GM06990 (cell line): ENCODE results near the gene TRAF3.

ENCODE experiments used
- DNase-seq: peaks from one replicate; pipeline ENCODE4 v3.0.0-alpha.2; 2011; ENCODE audit not compliant: insufficient read length; ENCODE audit errors: extremely low read depth
- H3K27me3 ChIP-seq: replicated peaks from 2 replicates; pipeline ENCODE4 v1.6.0; 2011; ENCODE audit warnings: low read length; ENCODE audit not compliant: control insufficient read depth, insufficient read depth
- H3K36me3 ChIP-seq: 2 replicates; pipeline ENCODE4 v1.5.1; 2011; ENCODE audit warnings: low read length; ENCODE audit not compliant: control insufficient read depth, insufficient read depth
- H3K4me3 ChIP-seq: replicated peaks from 2 replicates; pipeline ENCODE4 v1.5.1; 2011; ENCODE audit warnings: low read depth, mild to moderate bottlenecking, control low read depth, low read length
- TF ChIP-seq, protein P1 (sequence below): IDR thresholded peaks from 2 replicates; pipeline ENCODE4 v1.5.1; 2011; ENCODE audit warnings: low read length, control low read depth, mild to moderate bottlenecking, inconsistent platforms; ENCODE audit not compliant: insufficient read depth, poor library complexity, severe bottlenecking

TRAF3 gene

GRCh38 chr14:102930753-102931579, 153.7 kb downstream of the TRAF3 start:
- TF ChIP-seq, protein P1, sequence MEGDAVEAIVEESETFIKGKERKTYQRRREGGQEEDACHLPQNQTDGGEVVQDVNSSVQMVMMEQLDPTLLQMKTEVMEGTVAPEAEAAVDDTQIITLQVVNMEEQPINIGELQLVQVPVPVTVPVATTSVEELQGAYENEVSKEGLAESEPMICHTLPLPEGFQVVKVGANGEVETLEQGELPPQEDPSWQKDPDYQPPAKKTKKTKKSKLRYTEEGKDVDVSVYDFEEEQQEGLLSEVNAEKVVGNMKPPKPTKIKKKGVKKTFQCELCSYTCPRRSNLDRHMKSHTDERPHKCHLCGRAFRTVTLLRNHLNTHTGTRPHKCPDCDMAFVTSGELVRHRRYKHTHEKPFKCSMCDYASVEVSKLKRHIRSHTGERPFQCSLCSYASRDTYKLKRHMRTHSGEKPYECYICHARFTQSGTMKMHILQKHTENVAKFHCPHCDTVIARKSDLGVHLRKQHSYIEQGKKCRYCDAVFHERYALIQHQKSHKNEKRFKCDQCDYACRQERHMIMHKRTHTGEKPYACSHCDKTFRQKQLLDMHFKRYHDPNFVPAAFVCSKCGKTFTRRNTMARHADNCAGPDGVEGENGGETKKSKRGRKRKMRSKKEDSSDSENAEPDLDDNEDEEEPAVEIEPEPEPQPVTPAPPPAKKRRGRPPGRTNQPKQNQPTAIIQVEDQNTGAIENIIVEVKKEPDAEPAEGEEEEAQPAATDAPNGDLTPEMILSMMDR: no peak
- Histone ChIP-seq H3K4me3 (no peak overlapping the region), H3K36me3 (no peaks in the 10 kb centered on the region), H3K27me3 (no peaks in the 10 kb centered on the region; the same call in 1 of the 2 replicates)
- no peak for DNase-seq

DNA sequence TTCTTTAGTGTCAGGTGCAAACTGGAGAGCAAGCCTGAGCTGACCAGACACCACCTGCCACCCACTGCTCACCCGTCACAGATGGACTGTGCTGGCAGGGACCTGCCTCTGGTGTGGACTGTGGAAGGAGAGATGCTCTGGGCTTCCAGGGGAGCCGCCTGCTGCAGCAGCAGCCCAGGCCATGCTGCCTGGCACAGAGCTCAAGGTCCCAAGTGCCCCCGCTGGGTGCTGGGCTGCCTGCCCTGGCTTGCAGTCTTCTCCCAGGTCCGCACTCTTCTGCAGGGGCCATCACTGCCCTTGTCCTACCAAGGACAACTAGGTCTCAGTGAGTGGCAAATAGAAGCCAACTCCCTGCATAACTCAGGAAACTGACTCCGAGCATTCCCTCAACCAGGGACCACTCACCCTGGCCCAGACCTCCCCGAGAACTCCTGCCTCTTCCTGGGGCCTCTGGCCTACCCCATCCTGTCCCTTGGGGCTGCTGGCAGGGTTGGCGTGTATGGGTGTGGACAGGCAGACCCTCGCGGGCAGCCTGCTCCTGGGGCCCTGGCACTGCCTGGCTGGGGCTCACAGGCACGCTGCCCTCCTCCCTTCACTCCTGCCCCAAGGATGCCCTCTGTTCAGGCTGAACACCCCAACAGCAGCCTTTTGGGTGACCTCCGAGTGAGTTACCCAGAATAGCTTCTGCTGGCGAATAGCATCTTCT, 154.5 kb downstream of the TRAF3 start:
- TF ChIP-seq, protein P1: no peak
- Histone ChIP-seq H3K4me3 (no peak overlapping the region), H3K27me3 (no peaks in the 10 kb centered on the region; the same call in 1 of the 2 replicates), H3K36me3 (no peaks in the 10 kb centered on the region)
- no peak for DNase-seq

GRCh38 chr14:102932484-102933248, 155.4 kb downstream of the TRAF3 start:
- Histone ChIP-seq H3K27me3 (no peaks in the 10 kb centered on the region; the same call in 1 of the 2 replicates), H3K4me3 (no peak overlapping the region), H3K36me3 (no peaks in the 10 kb centered on the region; the same call in 1 of the 2 replicates)
- DNase-seq: no peak
- TF ChIP-seq, protein P1: no peak

DNA sequence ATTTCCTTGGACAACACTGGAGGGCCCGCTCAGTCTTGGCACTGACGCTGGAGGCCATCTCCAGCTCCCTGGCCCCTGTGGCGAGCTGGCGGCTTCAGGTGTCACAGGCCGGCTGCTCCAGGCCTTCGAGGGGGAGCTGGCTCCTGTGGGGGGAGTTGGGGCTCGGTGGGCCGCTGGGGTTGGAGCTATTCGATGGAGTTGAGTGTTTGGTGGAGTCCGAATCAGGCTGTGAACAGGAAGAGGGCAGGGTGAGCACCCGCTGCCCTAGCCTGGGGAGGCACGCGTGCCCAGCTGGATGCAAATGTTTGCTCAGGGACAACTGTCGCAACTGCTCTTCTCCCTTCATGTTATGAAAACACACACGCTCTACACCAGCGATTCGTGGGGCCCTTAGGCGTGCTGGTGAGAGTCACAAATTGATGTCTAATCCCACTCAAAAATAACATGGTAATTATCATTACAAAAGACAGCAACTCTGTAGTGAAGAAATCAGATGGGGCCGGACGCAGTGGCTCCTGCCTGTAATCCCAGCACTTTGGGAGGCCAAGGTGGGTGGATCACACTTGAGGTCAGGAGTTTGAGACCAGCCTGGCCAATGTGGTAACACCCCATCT, 156.5 kb downstream of the TRAF3 start:
- H3K27me3 ChIP-seq: no peaks in the 10 kb centered on the region; the same call in 1 of the 2 replicates
- no peak overlapping the region for H3K4me3 ChIP-seq
- DNase-seq: no peak
- TF ChIP-seq, protein P1: no peak
- H3K36me3 ChIP-seq: no peaks in the 10 kb centered on the region; the same call in 1 of the 2 replicates

GRCh38 chr14:102935756-102936155, 158.5 kb downstream of the TRAF3 start:
- TF ChIP-seq, protein P1: no peak
- H3K27me3 ChIP-seq: no peaks in the 10 kb centered on the region; the same call in 1 of the 2 replicates
- no peak overlapping the region for H3K4me3 ChIP-seq

More at GRCh38 chr14:102935756-102936155, 158.5 kb downstream of the TRAF3 start:
- H3K36me3 ChIP-seq: no peaks in the 10 kb centered on the region; the same call in 1 of the 2 replicates
- DNase-seq: no peak
